ENCODE results near the gene PTPRQ. TPM values are rescaled to one million over a fixed set of nuclear protein-coding genes. Genes with fewer than 3 reads are reported as not detected.

PTPRQ gene
- total and polyA plus RNA-seq, 2 of the 8 experiments (the other 6 are each of a cell fraction or from before 2014, with no cell fraction given), result not detected

GRCh38 chr12:80401191-80401590 lies 42.8 kb upstream of the PTPRQ start:
- Histone ChIP-seq H3K9me3 (ENCODE audit: insufficient read depth in 2 of 2, low read depth in 1 of 2, low read length in 1 of 2) (no peaks in the 10 kb centered on the region), H4K8ac (ENCODE audit: extremely low read depth, insufficient read depth, low read length) (no peak overlapping the region), H2AK5ac (ENCODE audit: low read depth, low read length) (no peak overlapping the region), H4K20me1 (replicated peaks in 1 of 2; ENCODE audit: control insufficient read depth in 1 of 2, insufficient read depth in 2 of 2, low read length in 2 of 2) (no peaks in the 10 kb centered on the region), H3K27me3 (replicated peaks in 1 of 4; ENCODE audit: control insufficient read depth in 3 of 4, extremely low read depth in 1 of 4, insufficient read depth in 3 of 4, low read length in 3 of 4) (no peaks in the 10 kb centered on the region), H3K23ac (ENCODE audit: insufficient read length) (no peak overlapping the region), H3K27ac (ENCODE audit: low read depth, low read length) (no peak overlapping the region), H2BK20ac (ENCODE audit: low read length) (no peak overlapping the region), H3K4me1 (replicated peaks in 1 of 4; ENCODE audit: control insufficient read depth in 3 of 4, insufficient read depth in 4 of 4, low read length in 3 of 4) (no peaks in the 10 kb centered on the region), H3K4ac (replicated peaks; ENCODE audit: insufficient read length, low read depth, low read length) (no peak overlapping the region), H3K23me2 (ENCODE audit: low read depth, low read length) (no peaks in the 10 kb centered on the region; the same call in 1 of the 2 replicates), H4K5ac (ENCODE audit: insufficient read length, low read depth, low read length) (no peak overlapping the region), H3K9ac (replicated peaks in 1 of 4; ENCODE audit: extremely low read depth in 1 of 4, low read depth in 3 of 4, low read length in 3 of 4) (no peak overlapping the region), H3K36me3 (ENCODE audit: control insufficient read depth in 2 of 4, insufficient read depth in 4 of 4, low read length in 3 of 4) (no peaks in the 10 kb centered on the region), H3K79me1 (ENCODE audit: low read depth, low read length) (no peaks in the 10 kb centered on the region), H2BK12ac (ENCODE audit: low read depth, low read length) (no peak overlapping the region), H3K18ac (ENCODE audit: extremely low read depth, low read length) (no peak overlapping the region), H3K4me3 (ENCODE audit: extremely low read depth in 1 of 4, insufficient read depth in 2 of 4, low read depth in 3 of 4, low read length in 4 of 4) (no peak overlapping the region), H2BK120ac (replicated peaks; ENCODE audit: low read depth, low read length) (no peak overlapping the region), H2BK5ac (ENCODE audit: low read depth, low read length) (no peak overlapping the region), H4K91ac (replicated peaks; ENCODE audit: insufficient read length, low read length) (no peak overlapping the region), H3K56ac (replicated peaks; ENCODE audit: insufficient read length, low read depth, low read length) (no peak overlapping the region), H3K79me2 (ENCODE audit: control insufficient read depth in 1 of 2, insufficient read depth in 2 of 2, low read length in 2 of 2) (no peaks in the 10 kb centered on the region), H3K14ac (ENCODE audit: insufficient read length) (no peak overlapping the region), H2AFZ (ENCODE audit: low read length) (peak overlapping the region; percentile 94; the same call in 1 of the 2 replicates), H3K4me2 (ENCODE audit: insufficient read depth in 1 of 2, low read depth in 2 of 2, low read length in 2 of 2) (peak overlapping the region in 1 of 2 experiments; percentile 7; a peak in 1 of 4 replicates), H2BK15ac (ENCODE audit: low read length) (no peak overlapping the region)
- ChIA-PET POLR2A (ENCODE audit: partially characterized antibody) (no interaction called here), CTCF (ENCODE audit: partially characterized antibody) (interaction anchor here (0.7 to 1.6 kb wide), 7 partner anchors 10 to 436 kb away, joined by 3 to 7 read pairs (median 4); no protein-coding TSS in a partner anchor)
- WGBS, 2 experiments (ENCODE audit: extremely low coverage in 1 of 2, insufficient coverage in 1 of 2, insufficient read length in 1 of 2, insufficient replicate concordance in 2 of 2, low coverage in 1 of 2, low lambda C conversion rate in 2 of 2, missing lambda C conversion rate in 1 of 2), result 87% methylated on average over 3 of the region's 3 CpGs; no CpG with 5 or more reads in 1 of the 2 experiments
- DNase-seq (ENCODE audit: low read depth in 1 of 2, low spot score in 2 of 2) (no peak), FAIRE-seq (no peak)
- TF ChIP-seq GTF2F1 (IDR thresholded peaks at IDR 0.05; ENCODE audit: borderline replicate concordance, low read depth, low read length), result no peak
- TF ChIP-seq E2F6 (IDR thresholded peaks at IDR 0.05), result no peak
- no peak for TF ChIP-seq CTBP2 (IDR thresholded peaks at IDR 0.05; ENCODE audit: borderline replicate concordance, insufficient read depth, insufficient read length, low read length)
- no peak for TF ChIP-seq RAD21 (IDR thresholded peaks at IDR 0.05 in 1 of 2, conservative IDR thresholded peaks at IDR 0.05 in 1 of 2; ENCODE audit: low read depth in 2 of 2, low read length in 2 of 2)
- TF ChIP-seq ATF3 (IDR thresholded peaks at IDR 0.05; ENCODE audit: insufficient read depth, low read depth, low read length), result no peak
- no peak for TF ChIP-seq JUN (IDR thresholded peaks at IDR 0.05; ENCODE audit: low read depth, low read length)
- TF ChIP-seq FOSL1 (IDR thresholded peaks at IDR 0.05; ENCODE audit: insufficient read depth, low read depth, low read length), result no peak
- TF ChIP-seq EZH2 (IDR thresholded peaks at IDR 0.05; ENCODE audit: low read depth, low read length, severe bottlenecking), result no peak
- no peak for TF ChIP-seq SIRT6 (IDR thresholded peaks at IDR 0.05; ENCODE audit: low read length)
- TF ChIP-seq CREB1 (IDR thresholded peaks at IDR 0.05), result no peak
- no peak for TF ChIP-seq HDAC6 (IDR thresholded peaks at IDR 0.05; ENCODE audit: low read depth, low read length)
- TF ChIP-seq SIX5 (IDR thresholded peaks at IDR 0.05; ENCODE audit: low read depth, low read length), result no peak
- no peak for TF ChIP-seq RFX5 (IDR thresholded peaks at IDR 0.05; ENCODE audit: borderline replicate concordance, low read depth, low read length)

Measured in H1 (cell line).